Measurements from ENCODE around the gene GPD1.

GRCh38 chr12:50072198-50072907 lies 31.5 kb upstream of the GPD1 start:
- no peak for TF ChIP-seq MAX (CRISPR knock-in tag; IDR thresholded peaks at IDR 0.05)
- no peak for TF ChIP-seq CTCF (IDR thresholded peaks at IDR 0.05 in 2 of 3, conservative IDR thresholded peaks at IDR 0.05 in 1 of 3; ENCODE audit: insufficient read depth in 2 of 3, low read depth in 1 of 3, low read length in 3 of 3)
- TF ChIP-seq XRCC5 (IDR thresholded peaks at IDR 0.05; ENCODE audit: low read depth, low read length): no peak
